Femur (tissue), 1 donor: Measurements from ENCODE around the gene DIAPH1.

Source experiments
- DNase-seq: peaks from one replicate; pipeline ENCODE4 v3.0.0-alpha.2; 2017

The DIAPH1 gene

GRCh38 chr5:141517312-141517711 lies 101.5 kb downstream of the DIAPH1 start:
- DNase-seq = no peak

- no peak for DNase-seq
These were observed 102.2 kb downstream of the DIAPH1 start for GRCh38 chr5:141516672-141517025.

GRCh38 chr5:141515946-141516671 lies 102.7 kb downstream of the DIAPH1 start:
- no peak for DNase-seq

GRCh38 chr5:141515141-141515540 lies 103.7 kb downstream of the DIAPH1 start:
- no peak for DNase-seq

GRCh38 chr5:141514330-141515133 lies 104.3 kb downstream of the DIAPH1 start:
- peak; percentile 64 for DNase-seq

GRCh38 chr5:141513627-141514329 lies 105.0 kb downstream of the DIAPH1 start:
- peak; percentile 94 for DNase-seq

- peak; percentile 83 for DNase-seq
These were observed 105.7 kb downstream of the DIAPH1 start for GRCh38 chr5:141512911-141513626.

- peak; percentile 86 for DNase-seq
These were observed 106.3 kb downstream of the DIAPH1 start for GRCh38 chr5:141512390-141512910.

- DNase-seq = no peak
These were observed 107.0 kb downstream of the DIAPH1 start for GRCh38 chr5:141511771-141512325.

- DNase-seq = no peak
These were observed 107.8 kb downstream of the DIAPH1 start for GRCh38 chr5:141510850-141511601.

- no peak for DNase-seq
These were observed 108.6 kb downstream of the DIAPH1 start for GRCh38 chr5:141510160-141510559.

- peak; percentile 80 for DNase-seq
These were observed 109.8 kb downstream of the DIAPH1 start for GRCh38 chr5:141508798-141509611.

- no peak for DNase-seq
These were observed 110.4 kb downstream of the DIAPH1 start for GRCh38 chr5:141508440-141508797.

- peak; percentile 88 for DNase-seq
These were observed 111.3 kb downstream of the DIAPH1 start for GRCh38 chr5:141507387-141508091.

GRCh38 chr5:141506381-141507155 lies 112.2 kb downstream of the DIAPH1 start:
- DNase-seq = no peak

GRCh38 chr5:141504216-141504615 lies 114.6 kb downstream of the DIAPH1 start:
- no peak for DNase-seq

GRCh38 chr5:141503681-141504080 lies 115.1 kb downstream of the DIAPH1 start:
- DNase-seq = no peak

- no peak for DNase-seq
These were observed 117.0 kb downstream of the DIAPH1 start for GRCh38 chr5:141501761-141502160.

GRCh38 chr5:141496038-141496437 lies 122.8 kb downstream of the DIAPH1 start:
- no peak for DNase-seq
